Breast epithelium (tissue), 3 donors: Measurements from ENCODE around the gene SLC35G3.
"Not testable (repeated sequence)": the region's sequence is repeated elsewhere in the genome, so short reads cannot be mapped to it uniquely, and the experiment has no call there.

ENCODE experiments used
- POLR2A ChIP-seq: fragments of 450-650 bp; IDR thresholded peaks from one replicate; pipeline ENCODE4 v1.6.1; 2016; ENCODE audit warnings: antibody characterized with exemption, mild to moderate bottlenecking, moderate library complexity
- POLR2AphosphoS5 ChIP-seq, 3 donors: sonication (generic); formaldehyde crosslinking; IDR thresholded peaks; one replicate each; pipeline ENCODE4 v1.6.1; 2017; ENCODE audit warnings: antibody characterized with exemption in 3 of 3
- TF ChIP-seq, protein P1 (sequence below), 3 donors: fragments of 450-650 bp; IDR thresholded peaks; one replicate each; pipeline ENCODE4 v1.5.1; 2016 to 2017; ENCODE audit warnings: antibody characterized with exemption in 3 of 3, mild to moderate bottlenecking in 3 of 3, moderate library complexity in 3 of 3

- TF ChIP-seq, protein P1, sequence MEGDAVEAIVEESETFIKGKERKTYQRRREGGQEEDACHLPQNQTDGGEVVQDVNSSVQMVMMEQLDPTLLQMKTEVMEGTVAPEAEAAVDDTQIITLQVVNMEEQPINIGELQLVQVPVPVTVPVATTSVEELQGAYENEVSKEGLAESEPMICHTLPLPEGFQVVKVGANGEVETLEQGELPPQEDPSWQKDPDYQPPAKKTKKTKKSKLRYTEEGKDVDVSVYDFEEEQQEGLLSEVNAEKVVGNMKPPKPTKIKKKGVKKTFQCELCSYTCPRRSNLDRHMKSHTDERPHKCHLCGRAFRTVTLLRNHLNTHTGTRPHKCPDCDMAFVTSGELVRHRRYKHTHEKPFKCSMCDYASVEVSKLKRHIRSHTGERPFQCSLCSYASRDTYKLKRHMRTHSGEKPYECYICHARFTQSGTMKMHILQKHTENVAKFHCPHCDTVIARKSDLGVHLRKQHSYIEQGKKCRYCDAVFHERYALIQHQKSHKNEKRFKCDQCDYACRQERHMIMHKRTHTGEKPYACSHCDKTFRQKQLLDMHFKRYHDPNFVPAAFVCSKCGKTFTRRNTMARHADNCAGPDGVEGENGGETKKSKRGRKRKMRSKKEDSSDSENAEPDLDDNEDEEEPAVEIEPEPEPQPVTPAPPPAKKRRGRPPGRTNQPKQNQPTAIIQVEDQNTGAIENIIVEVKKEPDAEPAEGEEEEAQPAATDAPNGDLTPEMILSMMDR (IDR thresholded peaks at IDR 0.05) = not testable (repeated sequence)
- TF ChIP-seq POLR2A; POLR2AphosphoS5 (IDR thresholded peaks at IDR 0.05): not testable (repeated sequence)
Observed at GRCh38 chr17:35194001-35194400, at the start of gene SLC35G3.
